NCI-H146 treated with DMSO at 0.1 percent for 48 hours (cell line): ENCODE measurements around the gene STK32C.

ENCODE experiments used
- DNase-seq: peaks from one replicate; lab custom pipeline; 2025; ENCODE audit not compliant: unreplicated experiment; lab: John Stamatoyannopoulos, UW

STK32C gene

DNA sequence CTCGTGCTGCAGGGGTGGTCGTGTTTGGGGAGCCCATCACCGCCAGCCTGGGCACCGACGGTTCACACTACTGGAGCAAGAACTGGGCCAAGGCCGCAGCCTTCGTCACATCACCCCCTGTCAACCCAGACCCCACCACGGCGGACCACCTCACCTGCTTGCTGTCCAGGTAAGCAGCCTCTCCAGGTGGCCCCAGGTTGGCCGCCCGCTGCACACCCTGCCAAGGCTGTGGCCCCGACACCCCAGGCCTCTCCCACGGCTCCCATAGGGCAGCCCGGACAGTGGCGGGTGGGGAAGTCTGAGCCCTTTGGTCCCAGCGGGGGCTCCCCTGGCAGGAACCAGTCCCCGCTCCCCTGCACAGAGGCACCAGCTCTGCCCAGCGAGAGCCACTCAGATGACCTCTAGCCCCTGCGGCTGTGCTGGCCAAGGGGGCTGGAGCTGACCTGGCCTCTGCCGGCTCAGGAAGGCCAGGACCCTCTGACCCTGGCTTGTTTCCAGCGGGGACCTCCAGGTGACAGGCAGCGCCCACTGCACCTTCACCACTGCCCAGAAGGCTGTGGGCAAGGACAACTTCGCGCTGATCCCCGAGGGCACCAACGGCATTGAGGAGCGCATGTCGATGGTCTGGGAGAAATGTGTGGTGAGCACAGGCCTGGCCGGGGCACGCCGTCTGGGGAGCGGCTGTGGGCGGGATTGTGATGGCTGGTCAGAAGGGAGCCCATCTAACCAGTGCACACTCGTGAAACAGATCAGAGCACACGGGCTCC is 107.2 kb downstream of the STK32C start:
- DNase-seq: no peak

DNA sequence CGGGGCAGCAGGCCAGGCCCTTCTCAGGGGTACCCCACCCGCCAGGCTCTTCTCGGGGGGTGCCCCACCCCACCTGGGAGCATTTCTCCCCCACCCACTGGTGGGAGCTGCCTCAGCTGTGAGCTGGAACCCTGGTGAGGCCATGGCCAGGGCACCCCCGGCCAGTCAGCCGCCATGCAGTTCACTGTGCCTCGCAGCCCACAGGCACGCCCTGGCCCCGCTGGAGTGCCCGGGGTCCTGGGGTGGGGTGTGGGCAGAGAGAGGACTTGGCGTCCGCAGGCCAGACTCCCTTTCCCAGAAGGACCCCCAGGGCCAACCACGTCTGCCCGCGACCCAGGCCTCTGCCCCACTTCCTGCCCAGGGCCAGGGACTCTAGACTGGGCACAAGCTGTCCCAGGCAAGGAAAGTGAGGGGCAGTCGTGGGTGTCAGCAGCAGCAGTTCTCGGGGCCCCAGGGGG is 107.9 kb downstream of the STK32C start:
- DNase-seq: no peak

DNA sequence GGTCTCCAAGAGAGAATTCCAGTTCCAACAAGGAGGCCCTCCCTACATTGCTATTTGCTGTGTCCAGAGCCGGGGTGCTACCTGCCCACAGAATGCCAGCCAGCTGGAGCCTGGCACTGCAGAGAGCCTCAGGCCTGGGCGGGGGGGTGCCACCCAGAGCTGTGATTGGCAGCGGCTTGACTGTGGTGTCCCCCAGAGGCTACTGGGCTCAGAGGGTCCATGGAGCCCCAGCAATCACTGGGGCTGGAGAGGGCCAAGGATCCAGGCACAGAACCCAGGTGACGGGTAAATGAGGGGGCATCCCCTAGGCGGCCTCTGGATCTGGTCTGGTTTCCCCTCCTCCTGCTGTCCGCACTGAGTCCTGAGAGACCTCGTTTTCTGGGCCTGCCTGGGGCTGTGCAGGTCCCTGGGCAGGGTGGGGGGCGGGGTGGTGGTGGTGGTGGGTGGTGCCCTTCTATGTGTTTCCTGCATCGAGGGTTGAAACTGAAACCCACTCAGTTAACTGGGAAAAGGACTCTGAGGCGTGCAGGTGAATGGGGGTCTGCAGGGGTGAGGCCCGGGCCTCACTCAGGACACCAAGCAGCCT is 108.4 kb downstream of the STK32C start:
- DNase-seq: no peak

DNA sequence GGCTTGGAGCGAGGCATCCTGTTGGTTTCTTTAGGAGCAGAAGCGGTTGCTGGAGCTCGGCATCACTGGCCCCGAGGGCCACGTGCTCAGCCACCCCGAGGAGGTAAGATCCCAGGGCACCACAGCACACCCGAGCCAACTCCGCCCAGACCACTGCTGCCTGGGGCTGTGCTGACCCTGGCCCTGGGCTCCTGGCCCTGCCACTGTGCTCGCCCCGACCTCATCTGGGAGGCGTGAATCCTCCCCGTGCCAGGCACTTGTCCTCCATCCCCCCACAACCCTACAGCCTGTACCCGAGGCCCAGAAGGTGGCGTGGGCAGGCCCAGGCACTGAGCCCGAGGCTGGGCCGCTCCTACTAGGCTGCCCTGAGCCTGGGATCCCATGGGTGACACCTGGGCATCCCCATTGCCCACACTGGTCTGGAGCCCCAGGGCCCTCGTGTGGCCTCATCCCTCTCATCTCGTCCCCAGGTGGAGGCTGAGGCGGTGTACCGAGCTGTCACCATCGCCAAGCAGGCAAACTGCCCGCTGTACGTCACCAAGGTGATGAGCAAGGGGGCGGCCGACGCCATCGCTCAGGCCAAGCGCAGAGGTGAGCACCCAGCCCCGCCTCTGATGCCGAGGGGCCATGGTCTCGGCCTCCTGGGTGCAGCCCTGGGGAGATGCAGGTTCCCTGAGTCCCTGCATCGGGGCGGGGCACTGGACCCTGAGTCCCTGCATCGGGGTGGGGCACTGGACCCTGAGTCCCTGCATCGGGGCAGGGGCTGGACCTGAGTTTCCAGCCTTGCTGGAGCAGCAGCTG is 109.2 kb downstream of the STK32C start:
- no peak for DNase-seq

DNA sequence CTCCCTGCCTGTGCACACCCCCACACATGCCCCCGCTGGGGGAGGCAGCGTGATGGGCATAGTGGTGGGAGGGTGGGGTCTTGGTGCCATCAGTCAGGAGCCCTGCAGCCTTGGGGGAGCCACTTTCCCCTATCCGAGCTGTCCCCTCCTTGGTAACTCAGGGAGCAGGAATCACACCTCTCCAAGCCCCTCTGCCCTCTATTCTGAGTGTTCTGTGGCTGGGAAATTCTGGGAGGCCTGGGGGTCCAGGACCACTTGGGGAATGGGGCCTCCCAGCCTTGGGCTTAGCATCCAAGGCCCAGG is 109.7 kb downstream of the STK32C start:
- no peak for DNase-seq

DNA sequence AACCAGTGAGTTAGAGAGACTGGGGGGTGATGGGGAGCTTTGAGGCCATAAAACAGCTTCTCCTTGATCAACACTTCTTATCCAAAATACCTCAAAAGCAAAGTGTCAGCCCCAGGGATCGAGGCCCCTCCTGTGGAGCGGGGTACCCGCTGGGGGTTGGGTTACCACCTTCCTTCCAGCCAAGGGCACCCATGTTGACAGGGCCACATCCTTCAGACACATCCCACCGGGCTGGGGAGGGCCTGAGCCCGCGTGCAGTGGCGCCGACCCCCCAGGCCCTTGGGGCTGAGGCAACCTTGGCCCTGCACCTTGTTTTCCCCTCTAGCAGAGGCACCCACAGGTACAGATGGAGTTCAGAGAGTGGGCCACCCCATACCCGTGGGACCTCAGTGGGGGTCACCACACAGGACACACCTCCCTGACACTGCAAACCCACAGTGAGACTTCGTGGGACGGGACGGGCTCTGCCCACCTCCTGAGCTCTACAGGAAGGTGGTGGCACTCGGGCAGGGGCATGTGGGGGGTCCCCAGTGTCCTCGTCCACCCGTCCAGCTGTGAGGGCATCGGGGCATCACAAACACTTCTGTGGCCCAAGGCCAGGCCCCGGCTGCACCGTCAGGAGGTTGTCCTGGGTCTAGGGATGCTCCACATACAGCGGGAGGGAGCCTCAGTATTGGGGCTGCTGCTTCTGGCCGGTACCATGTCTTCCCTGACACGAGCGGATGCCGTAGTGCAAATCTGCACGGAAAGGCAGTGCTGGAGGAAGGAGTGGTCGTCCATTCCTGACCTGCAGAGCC is 110.3 kb downstream of the STK32C start:
- no peak for DNase-seq

GRCh38 chr10:132196178-132197113 is 111.3 kb downstream of the STK32C start:
- no peak for DNase-seq

DNA sequence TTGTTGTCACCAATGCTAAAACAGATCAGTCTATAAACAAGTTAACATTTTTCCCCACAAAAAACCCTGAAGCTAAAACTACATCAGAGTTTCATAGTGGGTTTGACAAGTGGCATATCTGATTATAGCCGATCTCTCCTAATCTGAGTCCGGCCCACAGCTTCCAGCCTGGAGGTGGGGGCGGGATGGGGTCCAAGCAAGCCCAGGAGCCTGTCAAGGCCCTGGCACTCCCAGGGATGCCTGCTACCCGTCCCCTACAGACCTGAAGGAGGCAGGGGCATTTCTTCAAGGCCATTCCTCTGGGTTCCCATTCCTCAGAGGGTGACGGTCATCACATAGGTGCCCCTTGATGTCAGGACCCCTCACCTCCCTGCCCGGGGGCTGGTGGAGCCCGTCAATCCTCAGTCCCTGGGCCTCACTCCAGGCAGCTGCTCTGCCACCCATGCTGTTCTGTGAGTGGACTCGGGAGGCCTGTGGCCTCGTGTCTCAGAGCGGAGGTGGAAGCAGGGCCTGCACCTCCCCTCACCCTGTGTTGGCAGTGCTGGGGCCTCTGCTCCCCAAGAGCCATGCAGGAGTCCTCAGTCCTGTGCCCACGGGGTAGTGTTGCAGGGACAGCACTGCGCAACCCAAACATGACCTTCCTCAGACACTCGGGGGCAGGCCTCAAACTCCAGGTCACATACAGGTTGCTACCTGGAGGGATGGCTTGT is 112.2 kb downstream of the STK32C start:
- DNase-seq: no peak

DNA sequence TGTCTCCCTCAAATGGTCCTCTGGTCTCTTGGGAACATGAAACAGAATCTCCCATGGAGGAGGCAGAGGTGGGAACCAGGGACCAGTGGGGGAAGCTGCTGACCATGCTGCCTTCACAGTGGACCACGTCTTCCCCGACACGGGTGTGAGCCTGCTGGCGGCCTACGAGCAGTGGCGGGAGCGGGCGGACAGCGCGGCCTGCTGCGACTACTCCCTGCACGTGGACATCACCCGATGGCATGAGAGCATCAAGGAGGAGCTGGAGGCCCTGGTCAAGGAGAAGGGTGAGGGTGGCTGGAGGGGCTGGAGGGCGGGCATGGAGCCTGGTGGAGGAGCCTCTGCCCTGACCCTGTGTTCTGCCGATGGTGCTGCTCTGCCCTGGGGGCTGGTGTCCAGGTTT is 113.0 kb downstream of the STK32C start:
- DNase-seq: no peak

DNA sequence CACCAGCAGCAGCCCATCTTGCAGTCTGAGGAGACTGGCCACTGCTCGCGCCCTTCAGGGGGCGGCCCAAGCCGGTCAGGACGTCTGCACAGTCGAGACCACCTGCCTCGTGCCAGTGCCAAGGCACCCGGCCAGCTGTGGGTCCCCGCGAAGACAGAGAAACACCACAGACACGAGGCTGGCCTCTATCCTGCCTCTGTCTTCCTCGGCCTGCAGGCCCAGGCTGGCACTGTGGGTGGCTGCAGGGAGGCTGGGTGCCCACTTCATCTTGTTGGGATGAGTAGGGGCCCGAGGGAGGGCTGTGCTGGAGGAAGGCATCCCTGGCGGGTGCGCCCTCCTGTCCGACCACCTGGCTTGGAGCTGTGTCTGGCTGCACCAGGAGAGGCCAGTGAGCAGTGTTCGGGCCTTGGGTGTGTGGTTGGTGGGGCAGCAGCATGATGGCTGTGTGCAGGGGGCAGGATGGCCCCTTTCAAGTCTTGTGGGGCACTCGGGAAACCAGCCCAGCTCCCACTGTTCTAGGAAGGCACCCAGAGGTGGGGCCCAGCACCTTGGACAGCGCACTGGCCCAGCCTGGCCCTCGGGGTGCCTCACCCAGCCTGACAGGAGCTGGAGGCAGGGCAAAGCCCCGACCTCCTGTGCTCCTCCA is 113.7 kb downstream of the STK32C start:
- no peak for DNase-seq

- DNase-seq: no peak
These were observed 114.6 kb downstream of the STK32C start for GRCh38 chr10:132192991-132193665.

GRCh38 chr10:132192076-132192975 is 115.4 kb downstream of the STK32C start:
- DNase-seq: no peak

- no peak for DNase-seq
These were observed 117.8 kb downstream of the STK32C start for GRCh38 chr10:132189810-132190422.

- no peak for DNase-seq
These were observed 118.7 kb downstream of the STK32C start for GRCh38 chr10:132189016-132189415.

- DNase-seq: no peak
These were observed 119.4 kb downstream of the STK32C start for GRCh38 chr10:132188331-132188730.

- DNase-seq: no peak
These were observed 120.2 kb downstream of the STK32C start for GRCh38 chr10:132187430-132188138.
